SJCRH30 (cell line): ENCODE data around the gene HMGB4. TPM values are rescaled to one million over a fixed set of nuclear protein-coding genes. Genes with fewer than 3 reads are reported as not detected.

Source experiments
- DNase-seq, 2 experiments: peaks; one replicate each; pipeline ENCODE4 v3.0.0-alpha.2; 2015 to 2020
- H3K27ac ChIP-seq: fragments of 250-450 bp; sonication (Bioruptor Pico); 2 replicates; pipeline ENCODE4 v1.5.1; 2020; ENCODE audit warnings: mild to moderate bottlenecking, moderate library complexity
- H3K27me3 ChIP-seq: fragments of 250-450 bp; sonication (Bioruptor Pico); 2 replicates; pipeline ENCODE4 v1.5.1; 2020; ENCODE audit warnings: mild to moderate bottlenecking, moderate library complexity
- H3K36me3 ChIP-seq: fragments of 250-450 bp; sonication (Bioruptor Pico); 2 replicates; pipeline ENCODE4 v1.5.1; 2020; ENCODE audit warnings: mild to moderate bottlenecking, moderate library complexity
- H3K4me1 ChIP-seq: fragments of 250-450 bp; sonication (Bioruptor Pico); 2 replicates; pipeline ENCODE4 v1.5.1; 2020; ENCODE audit warnings: mild to moderate bottlenecking, moderate library complexity
- H3K4me3 ChIP-seq: fragments of 250-450 bp; sonication (Bioruptor Pico); 2 replicates; pipeline ENCODE4 v1.5.1; 2020; ENCODE audit warnings: mild to moderate bottlenecking, moderate library complexity
- H3K9me3 ChIP-seq: fragments of 250-450 bp; sonication (Bioruptor Pico); replicated peaks from 2 replicates; pipeline ENCODE4 v1.5.1; 2020; ENCODE audit warnings: mild to moderate bottlenecking, moderate library complexity
- total RNA-seq: library from RNA; depleted of rRNA; stranded (reverse); fragments of >200 nt; shearing (Covaris generic); gene quantifications from 2 replicates; pipeline ENCODE4 v1.2.3, GENCODE V29; 2014

Gene HMGB4
- total RNA-seq, 1 experiment from 2014 or later = not detected

GRCh38 chr1:33828059-33828458, 35.8 kb upstream of the HMGB4 start:
- DNase-seq = no peak
- Histone ChIP-seq H3K9me3 (no peaks in the 10 kb centered on the region), H3K4me1 (no peaks in the 10 kb centered on the region), H3K4me3 (no peak overlapping the region), H3K27me3 (no peaks in the 10 kb centered on the region), H3K36me3 (no peaks in the 10 kb centered on the region), H3K27ac (no peak overlapping the region)

- Histone ChIP-seq H3K4me3 (no peak overlapping the region), H3K27ac (no peak overlapping the region), H3K36me3 (no peaks in the 10 kb centered on the region), H3K9me3 (no peaks in the 10 kb centered on the region), H3K4me1 (no peaks in the 10 kb centered on the region), H3K27me3 (no peaks in the 10 kb centered on the region)
- DNase-seq = no peak
Observed at GRCh38 chr1:33828654-33829053, 35.2 kb upstream of the HMGB4 start.

- Histone ChIP-seq H3K36me3 (no peaks in the 10 kb centered on the region), H3K27ac (no peak overlapping the region), H3K27me3 (no peaks in the 10 kb centered on the region), H3K4me3 (no peak overlapping the region), H3K9me3 (no peaks in the 10 kb centered on the region), H3K4me1 (no peaks in the 10 kb centered on the region)
- DNase-seq = no peak
Observed at GRCh38 chr1:33836911-33837310, 27.0 kb upstream of the HMGB4 start.

- peaks cover 6% of the 10 kb centered on the region; the same call in 1 of the 2 replicates for H3K27me3 ChIP-seq
- H3K4me1 ChIP-seq = no peaks in the 10 kb centered on the region
- H3K27ac ChIP-seq = no peak overlapping the region
- H3K9me3 ChIP-seq = no peaks in the 10 kb centered on the region
- DNase-seq = no peak
- H3K36me3 ChIP-seq = no peaks in the 10 kb centered on the region
- no peak overlapping the region for H3K4me3 ChIP-seq
Observed at GRCh38 chr1:33837635-33838034, 26.2 kb upstream of the HMGB4 start.

GRCh38 chr1:33841494-33841893, 22.4 kb upstream of the HMGB4 start:
- Histone ChIP-seq H3K36me3 (no peaks in the 10 kb centered on the region), H3K27ac (no peak overlapping the region), H3K4me1 (no peaks in the 10 kb centered on the region), H3K4me3 (no peak overlapping the region), H3K9me3 (no peaks in the 10 kb centered on the region), H3K27me3 (peaks cover 12% of the 10 kb centered on the region)
- no peak for DNase-seq

- no peak for DNase-seq
- H3K4me3 ChIP-seq = no peak overlapping the region
- no peaks in the 10 kb centered on the region for H3K9me3 ChIP-seq
- peaks cover 12% of the 10 kb centered on the region for H3K27me3 ChIP-seq
- H3K36me3 ChIP-seq = no peaks in the 10 kb centered on the region
- no peak overlapping the region for H3K27ac ChIP-seq
- no peaks in the 10 kb centered on the region for H3K4me1 ChIP-seq
Observed at GRCh38 chr1:33842348-33842747, 21.5 kb upstream of the HMGB4 start.

- peaks cover 17% of the 10 kb centered on the region for H3K27me3 ChIP-seq
- no peak overlapping the region for H3K27ac ChIP-seq
- no peak for DNase-seq
- no peaks in the 10 kb centered on the region for H3K36me3 ChIP-seq
- H3K4me3 ChIP-seq = no peak overlapping the region
- no peaks in the 10 kb centered on the region for H3K4me1 ChIP-seq
- no peaks in the 10 kb centered on the region for H3K9me3 ChIP-seq
Observed at GRCh38 chr1:33844166-33844565, 19.7 kb upstream of the HMGB4 start.

- no peak overlapping the region for H3K4me3 ChIP-seq
- no peak overlapping the region for H3K27ac ChIP-seq
- no peaks in the 10 kb centered on the region for H3K36me3 ChIP-seq
- no peak for DNase-seq
- no peaks in the 10 kb centered on the region for H3K4me1 ChIP-seq
- H3K27me3 ChIP-seq = peaks cover 17% of the 10 kb centered on the region
- no peaks in the 10 kb centered on the region for H3K9me3 ChIP-seq
Observed at GRCh38 chr1:33846861-33847260, 17.0 kb upstream of the HMGB4 start.

- no peak for DNase-seq
- Histone ChIP-seq H3K9me3 (no peaks in the 10 kb centered on the region), H3K27ac (no peak overlapping the region), H3K4me3 (no peak overlapping the region), H3K27me3 (peaks cover 11% of the 10 kb centered on the region), H3K4me1 (no peaks in the 10 kb centered on the region), H3K36me3 (no peaks in the 10 kb centered on the region)
Observed at GRCh38 chr1:33848205-33848937, 15.5 kb upstream of the HMGB4 start.

GRCh38 chr1:33849211-33849610, 14.7 kb upstream of the HMGB4 start:
- no peak for DNase-seq
- H3K4me3 ChIP-seq = no peak overlapping the region
- no peaks in the 10 kb centered on the region for H3K4me1 ChIP-seq
- H3K36me3 ChIP-seq = no peaks in the 10 kb centered on the region
- H3K9me3 ChIP-seq = no peaks in the 10 kb centered on the region
- no peak overlapping the region for H3K27ac ChIP-seq
- peaks cover 8% of the 10 kb centered on the region for H3K27me3 ChIP-seq

GRCh38 chr1:33850481-33850880, 13.4 kb upstream of the HMGB4 start:
- DNase-seq = no peak
- no peak overlapping the region for H3K27ac ChIP-seq
- no peaks in the 10 kb centered on the region for H3K9me3 ChIP-seq
- no peaks in the 10 kb centered on the region for H3K4me1 ChIP-seq
- H3K36me3 ChIP-seq = no peaks in the 10 kb centered on the region
- peaks cover 8% of the 10 kb centered on the region; the same call in 1 of the 2 replicates for H3K27me3 ChIP-seq
- H3K4me3 ChIP-seq = no peak overlapping the region

GRCh38 chr1:33852711-33853110, 11.2 kb upstream of the HMGB4 start:
- peaks cover 5% of the 10 kb centered on the region; the same call in 1 of the 2 replicates for H3K27me3 ChIP-seq
- H3K36me3 ChIP-seq = no peaks in the 10 kb centered on the region
- no peak for DNase-seq
- H3K27ac ChIP-seq = no peak overlapping the region
- no peaks in the 10 kb centered on the region for H3K4me1 ChIP-seq
- no peak overlapping the region for H3K4me3 ChIP-seq
- H3K9me3 ChIP-seq = no peaks in the 10 kb centered on the region

- Histone ChIP-seq H3K27ac (no peak overlapping the region), H3K9me3 (no peaks in the 10 kb centered on the region), H3K4me1 (no peaks in the 10 kb centered on the region), H3K27me3 (no peaks in the 10 kb centered on the region; the same call in 1 of the 2 replicates), H3K4me3 (no peak overlapping the region), H3K36me3 (no peaks in the 10 kb centered on the region)
- no peak for DNase-seq
Observed at GRCh38 chr1:33853431-33853830, 10.4 kb upstream of the HMGB4 start.

- Histone ChIP-seq H3K36me3 (no peaks in the 10 kb centered on the region), H3K27ac (no peak overlapping the region), H3K27me3 (no peaks in the 10 kb centered on the region; the same call in 1 of the 2 replicates), H3K4me3 (no peak overlapping the region), H3K9me3 (no peaks in the 10 kb centered on the region), H3K4me1 (no peaks in the 10 kb centered on the region)
- DNase-seq = no peak
Observed at GRCh38 chr1:33854091-33854490, 9.8 kb upstream of the HMGB4 start.

- Histone ChIP-seq H3K9me3 (no peaks in the 10 kb centered on the region), H3K4me3 (no peak overlapping the region), H3K4me1 (no peaks in the 10 kb centered on the region; the same call in 1 of the 2 replicates), H3K36me3 (no peaks in the 10 kb centered on the region), H3K27me3 (no peaks in the 10 kb centered on the region), H3K27ac (no peak overlapping the region)
- DNase-seq = no peak
Observed at GRCh38 chr1:33860671-33861070, 3.2 kb upstream of the HMGB4 start.
